Measurements from ENCODE around the gene PIGL. TPM values are rescaled to one million over a fixed set of nuclear protein-coding genes. Genes with fewer than 3 reads are reported as not detected.
A peak's percentile ranks its signal among the peaks of the same experiment; 100 is the strongest.

The PIGL gene
- total RNA-seq, 4 donors from 2014 or later: 60.9 to 142 (median 101) TPM

DNA sequence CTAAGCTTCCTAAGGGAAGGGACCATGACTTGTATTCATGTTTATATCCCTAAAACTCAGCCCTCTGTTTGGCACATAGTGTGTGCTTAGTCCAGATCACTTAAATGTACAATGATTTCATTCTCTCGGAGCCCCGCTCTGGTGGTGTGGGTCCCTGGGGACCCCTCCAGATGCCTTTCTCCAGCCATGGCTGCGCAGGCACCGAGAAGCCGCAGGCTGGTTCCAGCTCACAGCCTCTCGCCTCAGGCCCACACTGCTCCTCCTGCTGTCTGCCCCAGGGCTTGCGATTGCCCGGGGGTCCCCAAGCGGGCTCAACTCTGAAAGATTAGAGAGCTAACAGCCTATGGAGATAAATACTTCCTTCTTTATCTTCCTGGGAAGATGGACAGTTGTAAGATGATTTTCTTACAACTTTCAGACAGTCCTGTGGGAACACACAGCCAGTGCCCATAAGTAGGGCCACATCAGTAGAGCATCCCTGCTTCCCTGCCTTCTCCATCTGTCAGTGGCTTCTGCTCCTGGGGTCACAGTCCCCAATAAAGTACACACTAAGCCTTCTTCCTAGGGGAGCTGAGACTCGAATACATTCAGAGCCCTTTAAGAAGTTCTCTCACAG is 70.0 kb downstream of the PIGL start:
- H3K27me3 ChIP-seq: no peaks in the 10 kb centered on the region

GRCh38 chr17:16287563-16288027 is 70.6 kb downstream of the PIGL start:
- in situ Hi-C loops (cut with MboI; ENCODE audit: low pct_ligation_motif_present in 1 of 4, low pct_unique_long_range_greater_than_20kb in 1 of 4, low sequenced_read_pairs in 3 of 4): no loop called here
- peaks cover 33 to 61% (median 51%) of the 10 kb centered on the region in 4 donors for H3K4me1 ChIP-seq
- no peaks in the 10 kb centered on the region for H3K36me3 ChIP-seq
- H3K4me3 ChIP-seq: peak overlapping the region in 1 of 4 donors; percentile 30
- DNase-seq: peak; percentile 40
- WGBS, 2 donors (ENCODE audit: low coverage in 1 of 2): 12 to 18% methylated on average over 6 of the region's 6 CpGs
- peak overlapping the region; percentile 89 to 97 (median 95) for H3K27ac ChIP-seq
- H3K27me3 ChIP-seq: no peaks in the 10 kb centered on the region
- peak in 2 of 3 donors; percentile 36 to 44 for TF ChIP-seq POLR2AphosphoS5 (IDR thresholded peaks at IDR 0.05)
- TF ChIP-seq POLR2A (IDR thresholded peaks at IDR 0.05): no peak
- TF ChIP-seq CTCF (IDR thresholded peaks at IDR 0.05): peak in 1 of 5 experiments; percentile 17
- no peak for TF ChIP-seq EP300 (IDR thresholded peaks at IDR 0.05; ENCODE audit: low read depth)
- intact Hi-C loops (cut with DNase I; ENCODE audit: low total_unique reads): no loop called here
- H3K9me3 ChIP-seq: no peaks in the 10 kb centered on the region

More for the DNA sequence above, 70.0 kb downstream of the PIGL start:
- TF ChIP-seq POLR2A (IDR thresholded peaks at IDR 0.05) (no peak), EP300 (IDR thresholded peaks at IDR 0.05; ENCODE audit: low read depth) (no peak), POLR2AphosphoS5 (IDR thresholded peaks at IDR 0.05) (no peak), CTCF (IDR thresholded peaks at IDR 0.05) (no peak)
- Histone ChIP-seq H3K4me3 (peak overlapping the region in 1 of 4 donors; percentile 30), H3K9me3 (no peaks in the 10 kb centered on the region), H3K4me1 (peaks cover 33 to 61% (median 51%) of the 10 kb centered on the region in 4 donors), H3K36me3 (no peaks in the 10 kb centered on the region), H3K27ac (peak overlapping the region; percentile 89 to 97 (median 95))
- intact Hi-C loops (cut with DNase I; ENCODE audit: low total_unique reads) (no loop called here), in situ Hi-C loops (cut with MboI; ENCODE audit: low pct_ligation_motif_present in 1 of 4, low pct_unique_long_range_greater_than_20kb in 1 of 4, low sequenced_read_pairs in 3 of 4) (no loop called here)
- DNase-seq: peak; percentile 31
- WGBS, 2 donors (ENCODE audit: low coverage in 1 of 2): 8 to 60% methylated on average over 1 to 10 of the region's 10 CpGs

DNA sequence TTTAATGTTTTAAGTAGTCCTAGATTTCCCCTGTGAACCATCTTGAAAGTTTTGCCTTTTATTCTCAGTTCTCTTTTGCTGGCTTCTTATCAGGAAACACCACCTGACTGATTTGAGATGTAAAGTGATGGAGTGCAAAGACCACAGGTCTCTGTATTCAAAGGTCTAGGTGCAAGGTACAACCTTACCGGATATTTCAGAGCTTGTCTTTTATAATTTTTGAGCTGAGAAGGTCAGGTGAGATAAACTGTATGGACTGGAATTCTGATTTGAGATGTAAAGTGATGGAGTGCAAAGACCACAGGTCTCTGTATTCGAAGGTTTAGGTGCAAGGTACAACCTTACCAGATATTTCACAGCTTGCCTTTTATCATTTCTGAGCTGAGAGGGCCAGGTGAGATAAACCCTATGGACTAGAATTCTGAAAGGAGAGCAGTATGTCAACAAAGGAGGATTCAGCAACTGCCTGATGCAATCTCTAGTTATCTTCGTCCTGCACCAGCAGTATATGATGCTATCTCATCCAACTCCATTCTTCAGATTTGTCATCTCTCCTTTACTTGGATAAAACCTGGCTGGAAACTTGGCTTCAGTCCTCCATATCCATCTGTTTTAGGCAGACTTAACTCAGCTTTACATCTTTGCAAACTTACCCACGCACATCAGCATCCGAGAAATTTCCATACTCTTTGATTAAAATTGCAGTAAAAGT is 72.0 kb downstream of the PIGL start:
- Histone ChIP-seq H3K36me3 (no peaks in the 10 kb centered on the region), H3K27me3 (no peaks in the 10 kb centered on the region), H3K4me1 (peaks cover 33 to 63% (median 53%) of the 10 kb centered on the region in 4 donors), H3K27ac (peak overlapping the region; percentile 89 to 97 (median 95)), H3K4me3 (no peak overlapping the region), H3K9me3 (no peaks in the 10 kb centered on the region)
- no peak for TF ChIP-seq CTCF (IDR thresholded peaks at IDR 0.05)
- TF ChIP-seq POLR2AphosphoS5 (IDR thresholded peaks at IDR 0.05): no peak
- no peak for TF ChIP-seq POLR2A (IDR thresholded peaks at IDR 0.05)
- no peak for TF ChIP-seq EP300 (IDR thresholded peaks at IDR 0.05; ENCODE audit: low read depth)
- intact Hi-C loops (cut with DNase I; ENCODE audit: low total_unique reads) (no loop called here), in situ Hi-C loops (cut with MboI; ENCODE audit: low pct_ligation_motif_present in 1 of 4, low pct_unique_long_range_greater_than_20kb in 1 of 4, low sequenced_read_pairs in 3 of 4) (no loop called here)
- no peak for DNase-seq
- WGBS, 2 donors (ENCODE audit: low coverage in 1 of 2): 38 to 68% methylated on average over 3 to 5 of the region's 5 CpGs

GRCh38 chr17:16293931-16294330 is 76.9 kb downstream of the PIGL start:
- Histone ChIP-seq H3K36me3 (no peaks in the 10 kb centered on the region), H3K4me1 (peaks cover 5 to 61% (median 33%) of the 10 kb centered on the region in 4 donors), H3K27me3 (no peaks in the 10 kb centered on the region), H3K4me3 (no peak overlapping the region), H3K27ac (peak overlapping the region; percentile 59 to 91 (median 70)), H3K9me3 (no peaks in the 10 kb centered on the region)
- in situ Hi-C loops (cut with MboI; ENCODE audit: low pct_ligation_motif_present in 1 of 4, low pct_unique_long_range_greater_than_20kb in 1 of 4, low sequenced_read_pairs in 3 of 4) (no loop called here), intact Hi-C loops (cut with DNase I; ENCODE audit: low total_unique reads) (no loop called here)
- 40 to 61% methylated on average over 1 to 3 of the region's 3 CpGs for WGBS, 2 donors (ENCODE audit: low coverage in 1 of 2)
- TF ChIP-seq CTCF (IDR thresholded peaks at IDR 0.05): no peak
- TF ChIP-seq POLR2AphosphoS5 (IDR thresholded peaks at IDR 0.05): peak in 2 of 3 donors; percentile 13 to 65
- DNase-seq: peak; percentile 67

All from transverse colon (tissue), 4 donors.